Prostate gland (tissue), 2 donors: ENCODE measurements around the gene HIP1R. TPM values are rescaled to one million over a fixed set of nuclear protein-coding genes. Genes with fewer than 3 reads are reported as not detected.
"Not testable (repeated sequence)": the region's sequence is repeated elsewhere in the genome, so short reads cannot be mapped to it uniquely, and the experiment has no call there.

ENCODE experiments used
- DNase-seq: peaks from one replicate; pipeline ENCODE4 v3.0.0-alpha.2; 2019; ENCODE audit warnings: low spot score
- H3K27ac ChIP-seq, 2 donors: fragments of 200-600 bp; sonication (generic); 2 replicates each; pipeline ENCODE4 v1.5.1; 2017 to 2019
- H3K27me3 ChIP-seq: fragments of 200-600 bp; sonication (generic); replicated peaks from 2 replicates; pipeline ENCODE4 v1.5.1; 2019; ENCODE audit not compliant: insufficient read depth
- H3K36me3 ChIP-seq, 2 donors: fragments of 200-600 bp; sonication (generic); 1 replicate in 1 of 2; 2 replicates in 1 of 2; pipeline versions ENCODE4 v1.5.1 to v1.8.1; 2017 to 2019
- H3K4me1 ChIP-seq: fragments of 200-600 bp; sonication (generic); replicated peaks from 2 replicates; pipeline ENCODE4 v1.5.1; 2019
- H3K4me3 ChIP-seq, 2 donors: fragments of 200-600 bp; sonication (generic); 2 replicates each; pipeline ENCODE4 v1.5.1; 2017 to 2019
- H3K9me3 ChIP-seq: fragments of 200-600 bp; sonication (generic); 2 replicates; pipeline ENCODE4 v1.5.1; 2017
- POLR2A ChIP-seq: fragments of 450-650 bp; IDR thresholded peaks from one replicate; pipeline ENCODE4 v1.6.1; 2016; ENCODE audit warnings: antibody characterized with exemption, mild to moderate bottlenecking
- POLR2AphosphoS5 ChIP-seq: sonication (generic); formaldehyde crosslinking; IDR thresholded peaks from one replicate; pipeline ENCODE4 v1.6.1; 2017; ENCODE audit warnings: antibody characterized with exemption
- WGBS: methylation state at CpG from one replicate; pipeline ENCODE4 v1.1.5; 2018; 5-methylcytosine and 5-hydroxymethylcytosine counted together
- intact Hi-C: fragments of 100-400 bp; cut with DNase I; formaldehyde crosslinking; loops from one replicate; pipeline ENCODE4 v1.14.2; 2022
- total RNA-seq, 2 donors: library from RNA; depleted of rRNA; stranded (reverse); fragments of >200 nt; gene quantifications; one replicate each; pipeline ENCODE4 v1.1.0, GENCODE V29; 2016
- TF ChIP-seq, protein P1 (sequence below), 4 experiments: fragments of 200-600 bp in 2 of 4; fragments of 450-650 bp in 2 of 4; sonication (generic) in 2 of 4; IDR thresholded peaks; 1 replicate in 3 of 4; 2 replicates in 1 of 4; pipeline ENCODE4 v1.5.1; 2016 to 2019; ENCODE audit warnings: antibody characterized with exemption in 4 of 4, mild to moderate bottlenecking in 2 of 4, moderate library complexity in 2 of 4

The HIP1R gene
- total RNA-seq, 2 donors from 2014 or later = 45.1 to 79.3 TPM

- Histone ChIP-seq H3K9me3 (no peaks in the 10 kb centered on the region), H3K27me3 (no peaks in the 10 kb centered on the region), H3K4me3 (no peak overlapping the region), H3K27ac (no peak overlapping the region), H3K4me1 (peaks cover 4% of the 10 kb centered on the region), H3K36me3 (no peaks in the 10 kb centered on the region)
- 95% methylated on average over 7 of the region's 7 CpGs for WGBS
- TF ChIP-seq POLR2A (no peak), POLR2AphosphoS5 (no peak)
- TF ChIP-seq, protein P1, sequence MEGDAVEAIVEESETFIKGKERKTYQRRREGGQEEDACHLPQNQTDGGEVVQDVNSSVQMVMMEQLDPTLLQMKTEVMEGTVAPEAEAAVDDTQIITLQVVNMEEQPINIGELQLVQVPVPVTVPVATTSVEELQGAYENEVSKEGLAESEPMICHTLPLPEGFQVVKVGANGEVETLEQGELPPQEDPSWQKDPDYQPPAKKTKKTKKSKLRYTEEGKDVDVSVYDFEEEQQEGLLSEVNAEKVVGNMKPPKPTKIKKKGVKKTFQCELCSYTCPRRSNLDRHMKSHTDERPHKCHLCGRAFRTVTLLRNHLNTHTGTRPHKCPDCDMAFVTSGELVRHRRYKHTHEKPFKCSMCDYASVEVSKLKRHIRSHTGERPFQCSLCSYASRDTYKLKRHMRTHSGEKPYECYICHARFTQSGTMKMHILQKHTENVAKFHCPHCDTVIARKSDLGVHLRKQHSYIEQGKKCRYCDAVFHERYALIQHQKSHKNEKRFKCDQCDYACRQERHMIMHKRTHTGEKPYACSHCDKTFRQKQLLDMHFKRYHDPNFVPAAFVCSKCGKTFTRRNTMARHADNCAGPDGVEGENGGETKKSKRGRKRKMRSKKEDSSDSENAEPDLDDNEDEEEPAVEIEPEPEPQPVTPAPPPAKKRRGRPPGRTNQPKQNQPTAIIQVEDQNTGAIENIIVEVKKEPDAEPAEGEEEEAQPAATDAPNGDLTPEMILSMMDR (IDR thresholded peaks at IDR 0.05) = no peak
- no peak for DNase-seq
- intact Hi-C loops = no loop called here
These were observed 61.4 kb downstream of the HIP1R start for GRCh38 chr12:122896662-122897061.

DNA sequence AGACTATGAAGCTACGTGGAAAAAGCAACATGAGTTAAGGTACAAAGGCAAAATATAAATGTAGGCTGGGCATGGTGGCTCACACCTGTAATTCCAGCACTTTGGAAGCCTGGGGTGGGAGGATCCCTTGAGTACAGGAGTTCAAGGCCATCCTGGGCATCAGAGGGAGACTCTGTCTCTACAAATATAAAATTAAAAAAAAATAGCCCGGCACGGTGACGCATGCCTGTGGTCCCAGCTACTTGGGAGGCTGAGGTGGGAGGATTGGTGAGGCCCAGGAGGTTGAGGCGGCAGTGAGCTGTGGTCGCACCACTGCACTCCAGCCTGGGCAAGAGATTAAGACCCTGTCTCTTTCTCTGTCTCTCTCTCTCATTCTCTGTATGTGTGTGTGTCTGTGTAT, 64.6 kb downstream of the HIP1R start:
- Histone ChIP-seq H3K4me3 (no peak overlapping the region), H3K9me3 (no peaks in the 10 kb centered on the region), H3K4me1 (no peaks in the 10 kb centered on the region), H3K36me3 (no peaks in the 10 kb centered on the region), H3K27ac (no peak overlapping the region), H3K27me3 (no peaks in the 10 kb centered on the region)
- 94% methylated on average over 6 of the region's 6 CpGs for WGBS
- no peak for TF ChIP-seq POLR2A
- TF ChIP-seq, protein P1 (IDR thresholded peaks at IDR 0.05) = no peak
- TF ChIP-seq POLR2AphosphoS5 = no peak
- DNase-seq = no peak
- intact Hi-C loops = no loop called here

GRCh38 chr12:122902854-122903692, 67.8 kb downstream of the HIP1R start:
- H3K27me3 ChIP-seq = no peaks in the 10 kb centered on the region
- no peak overlapping the region for H3K27ac ChIP-seq
- no peak for DNase-seq
- intact Hi-C loops = no loop called here
- no peaks in the 10 kb centered on the region for H3K36me3 ChIP-seq
- 47% methylated on average over 10 of the region's 10 CpGs for WGBS
- no peak overlapping the region for H3K4me3 ChIP-seq
- TF ChIP-seq, protein P1 (IDR thresholded peaks at IDR 0.05) = no peak
- no peak for TF ChIP-seq POLR2A
- TF ChIP-seq POLR2AphosphoS5 = no peak
- H3K4me1 ChIP-seq = no peaks in the 10 kb centered on the region
- H3K9me3 ChIP-seq = no peaks in the 10 kb centered on the region

DNA sequence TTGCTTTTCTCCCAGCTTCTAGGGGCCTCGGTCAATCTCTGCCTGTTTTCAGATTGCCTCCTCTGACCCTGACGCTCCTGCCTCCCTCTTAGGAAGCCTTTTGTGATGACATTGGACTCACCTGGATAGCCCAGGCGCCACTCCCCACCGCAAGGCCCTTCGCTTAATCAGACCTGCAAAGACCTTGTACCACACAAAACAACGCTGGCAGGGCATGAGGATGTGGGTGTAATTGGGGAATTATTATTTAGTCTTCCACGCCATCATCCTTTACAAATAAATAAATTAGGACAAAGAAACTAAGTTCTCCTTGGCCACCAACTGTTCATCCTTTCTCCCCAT, 68.4 kb downstream of the HIP1R start:
- no peak overlapping the region for H3K27ac ChIP-seq
- WGBS = 76% methylated on average over 7 of the region's 7 CpGs
- DNase-seq = no peak
- H3K36me3 ChIP-seq = no peaks in the 10 kb centered on the region
- no peak overlapping the region for H3K4me3 ChIP-seq
- no peak for TF ChIP-seq POLR2A
- TF ChIP-seq POLR2AphosphoS5 = no peak
- TF ChIP-seq, protein P1 (IDR thresholded peaks at IDR 0.05) = no peak
- H3K9me3 ChIP-seq = no peaks in the 10 kb centered on the region
- H3K4me1 ChIP-seq = no peaks in the 10 kb centered on the region
- intact Hi-C loops = no loop called here
- H3K27me3 ChIP-seq = no peaks in the 10 kb centered on the region

- DNase-seq, H3K4me3 ChIP-seq, H3K4me1 ChIP-seq, intact Hi-C loops, H3K27me3 ChIP-seq, H3K27ac ChIP-seq, H3K36me3 ChIP-seq, H3K9me3 ChIP-seq: not testable (repeated sequence)
- WGBS = 95% methylated on average over 5 of the region's 5 CpGs
These were observed 70.0 kb downstream of the HIP1R start for GRCh38 chr12:122905258-122905657.
